Lower leg skin (tissue), 3 donors: ENCODE measurements around the gene CNOT1.

ENCODE experiments used
- CTCF ChIP-seq, 3 donors: fragments of 450-650 bp; IDR thresholded peaks; one replicate each; pipeline ENCODE4 v1.5.1; 2016; ENCODE audit warnings: antibody characterized with exemption in 3 of 3, mild to moderate bottlenecking in 3 of 3, moderate library complexity in 2 of 3
- POLR2A ChIP-seq, 2 donors: fragments of 450-650 bp; IDR thresholded peaks; one replicate each; pipeline ENCODE4 v1.6.1; 2016 to 2017; ENCODE audit warnings: antibody characterized with exemption in 2 of 2, mild to moderate bottlenecking in 1 of 2, moderate library complexity in 1 of 2

GRCh38 chr16:58498341-58499091 is 131.1 kb downstream of the CNOT1 start:
- TF ChIP-seq CTCF (IDR thresholded peaks at IDR 0.05) (no peak), POLR2A (IDR thresholded peaks at IDR 0.05) (no peak)
